Stimulated activated CD4-positive, alpha-beta T cell treated with anti-CD3 and anti-CD28 coated beads, Interleukin-4, amount 100 ng/mL, for 24 hours (primary cell): Measurements from ENCODE around the gene HTD2.
A peak's percentile ranks its signal among the peaks of the same experiment; 100 is the strongest.
"Not testable (repeated sequence)": the region's sequence is repeated elsewhere in the genome, so short reads cannot be mapped to it uniquely, and the experiment has no call there.

Experiments used
- DNase-seq: peaks from one replicate; pipeline ENCODE4 v3.0.0-alpha.2; 2020

HTD2 gene

GRCh38 chr3:58305882-58306711, at the start of gene HTD2, which contains the start of gene RPP14:
Gene HTD2, plus strand, starts transcription at chr3:58306520. Its CDS starts 11,094 bp downstream, at chr3:58317614.
Gene RPP14, plus strand, starts transcription at chr3:58306245. Its CDS starts 4,085 bp downstream, at chr3:58310330.
- DNase-seq, result peak; percentile 99

DNA sequence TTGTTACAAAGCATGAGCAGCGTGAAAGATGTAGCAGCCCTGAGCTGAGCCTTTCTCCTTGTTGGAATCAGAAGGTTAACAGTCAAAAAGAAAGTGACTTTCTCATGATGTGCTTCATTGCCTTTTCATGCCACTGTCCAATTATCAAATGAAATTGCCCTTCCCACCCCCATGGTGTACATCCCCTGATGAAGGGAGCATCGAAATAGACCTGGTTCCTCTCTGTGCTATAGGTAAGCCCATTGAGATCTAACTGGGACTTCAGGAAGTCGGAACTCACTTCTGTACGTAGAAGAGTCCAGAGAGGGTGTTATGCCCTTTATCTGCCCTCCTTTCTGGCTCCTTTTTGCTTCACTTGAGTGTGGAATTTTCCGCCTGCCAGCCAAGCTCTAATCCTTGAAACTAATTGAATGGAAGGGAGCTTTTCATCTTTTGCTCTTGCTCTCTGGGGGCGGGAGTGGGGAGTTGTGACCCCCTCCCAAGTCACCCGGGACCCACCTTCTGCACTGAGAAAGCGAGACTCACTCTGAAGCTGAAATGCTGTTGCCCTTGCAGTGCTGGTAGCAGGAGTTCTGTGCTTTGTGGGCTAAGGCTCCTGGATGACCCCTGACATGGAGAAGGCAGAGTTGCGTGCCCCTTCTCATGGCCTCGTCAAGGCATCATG, 47.8 kb upstream of the HTD2 start:
- DNase-seq, result no peak

- no peak for DNase-seq
Measured at GRCh38 chr3:58260261-58260731, 46.0 kb upstream of the HTD2 start.

DNA sequence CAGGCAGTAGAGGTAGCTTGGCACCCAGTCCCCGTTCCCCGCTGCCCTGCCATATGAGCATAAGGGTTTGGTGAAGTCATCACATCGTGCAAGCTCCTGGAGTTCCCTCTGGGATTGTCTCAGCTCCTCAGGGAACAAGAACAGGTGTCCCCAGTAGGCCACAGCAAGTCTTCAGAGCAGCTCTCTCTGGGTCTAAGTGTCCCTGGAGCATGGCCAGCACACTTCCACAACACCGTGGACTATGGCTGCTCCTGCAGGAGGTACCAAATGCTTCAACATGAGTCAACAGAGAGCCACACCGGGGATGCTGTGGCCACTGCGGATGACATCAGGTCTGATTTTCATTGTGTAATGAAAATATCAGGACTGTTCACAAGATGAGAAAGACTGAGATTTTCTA, 45.6 kb upstream of the HTD2 start:
- DNase-seq, result no peak

DNA sequence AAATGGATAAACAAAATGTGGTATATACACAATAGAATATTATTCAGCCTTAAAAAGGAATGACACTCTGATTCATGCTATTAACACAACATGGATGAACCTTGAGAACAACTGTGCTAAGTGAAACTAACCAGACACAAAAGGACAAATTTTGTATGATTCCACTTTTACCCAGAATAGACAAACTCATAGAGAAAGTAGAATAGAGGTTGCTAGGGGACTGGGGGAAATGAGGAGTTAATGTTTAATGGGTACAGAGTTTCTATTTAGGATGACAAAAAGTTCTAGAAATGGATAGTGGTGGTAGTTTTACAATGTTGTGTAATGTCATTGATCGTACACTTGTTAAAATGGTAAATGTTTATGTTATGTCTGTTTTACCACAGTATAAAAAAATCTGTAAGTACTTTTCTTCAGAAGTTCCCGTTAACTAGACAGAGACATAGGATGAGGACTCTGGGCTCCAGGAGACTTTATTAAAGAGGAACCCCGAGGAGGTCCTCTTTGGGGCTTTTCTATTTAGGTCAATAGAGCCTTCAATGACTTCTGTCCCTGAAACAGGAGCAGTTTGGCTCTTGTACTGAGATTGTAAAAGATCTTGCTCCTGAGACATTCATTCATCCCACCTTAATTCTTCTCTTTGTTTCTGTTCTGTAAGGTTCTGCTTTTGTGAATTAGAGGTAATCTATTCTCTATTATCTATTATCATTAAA, 44.2 kb upstream of the HTD2 start:
- DNase-seq, result no peak

GRCh38 chr3:58266577-58266976, 39.7 kb upstream of the HTD2 start:
- no peak for DNase-seq

DNA sequence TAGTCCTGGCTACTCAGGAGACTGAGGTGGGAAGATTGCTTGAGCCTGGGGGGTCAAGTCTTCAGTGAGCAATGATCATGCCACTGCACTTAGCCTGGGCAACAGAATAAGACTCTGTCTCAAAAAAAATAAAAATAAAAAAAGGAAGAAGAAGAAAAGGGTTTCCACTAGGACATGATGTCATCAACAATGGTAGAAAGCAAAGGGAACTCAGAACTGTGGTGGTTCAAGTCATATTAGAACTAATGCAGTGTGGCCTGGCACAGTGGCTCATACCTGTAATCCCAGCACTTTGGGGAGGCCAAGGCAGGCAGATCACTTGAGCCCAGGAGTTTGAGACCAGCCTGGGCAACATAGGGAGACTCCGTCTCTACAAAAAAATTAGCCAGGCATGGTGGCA, 38.8 kb upstream of the HTD2 start:
- not testable (repeated sequence) for DNase-seq

DNA sequence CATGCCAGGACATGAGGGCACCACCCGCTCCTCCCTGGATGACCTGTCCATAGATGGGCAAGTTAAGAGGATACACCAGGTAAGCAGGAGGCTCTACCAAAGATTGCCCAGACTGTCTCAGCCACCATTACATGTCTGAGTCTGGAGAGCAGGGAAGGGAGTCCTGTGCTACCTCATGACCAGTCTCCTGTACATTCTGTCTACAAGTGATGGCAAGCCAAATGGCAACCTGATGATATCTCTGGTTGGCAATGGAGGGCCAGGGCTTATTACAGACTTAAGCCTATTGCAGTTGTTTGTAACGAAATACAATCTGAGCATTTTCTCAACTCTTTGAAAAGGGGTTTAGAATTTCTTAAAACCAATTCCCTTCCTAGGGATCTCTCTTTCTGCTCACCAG, 37.0 kb upstream of the HTD2 start:
- no peak for DNase-seq

DNA sequence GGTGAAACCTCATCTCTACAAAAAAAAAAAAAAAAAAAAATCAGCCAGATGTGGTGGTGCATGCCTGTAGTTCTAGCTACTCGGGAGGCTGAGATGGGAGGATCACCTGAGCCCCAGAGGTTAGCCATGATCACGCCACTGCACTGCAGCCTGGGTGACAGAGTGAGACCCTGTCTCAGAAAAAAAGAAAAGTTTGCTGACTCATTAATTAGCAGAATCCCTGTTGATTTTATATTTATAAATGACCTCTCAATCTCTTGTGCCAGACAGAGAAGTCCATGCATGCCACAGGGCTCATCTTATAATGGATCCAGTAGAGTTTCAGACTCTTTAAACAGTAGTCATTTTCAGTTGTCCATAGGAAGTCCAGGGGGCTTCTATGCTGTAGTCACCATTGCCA, 35.8 kb upstream of the HTD2 start:
- DNase-seq, result no peak

GRCh38 chr3:58271901-58272501, 34.3 kb upstream of the HTD2 start:
- no peak for DNase-seq

GRCh38 chr3:58272891-58273290, 33.4 kb upstream of the HTD2 start:
- no peak for DNase-seq

DNA sequence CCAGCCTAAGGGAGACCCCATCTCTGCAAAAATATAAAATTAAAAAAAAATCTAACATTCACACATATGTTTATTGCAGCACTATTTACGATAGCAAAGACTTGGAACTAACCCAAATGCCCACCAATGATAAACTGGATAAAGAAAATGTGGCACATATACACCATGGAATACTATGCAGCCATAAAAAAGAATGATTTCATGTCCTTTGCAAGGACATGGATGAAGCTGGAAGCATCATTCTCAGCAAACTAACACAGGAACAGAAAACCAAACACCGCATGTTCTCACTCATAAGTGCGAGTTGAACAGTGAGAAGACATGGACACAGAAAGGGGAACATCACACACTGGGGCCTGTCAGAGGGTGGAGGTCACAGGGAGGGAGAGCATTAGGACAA, 33.0 kb upstream of the HTD2 start:
- not testable (repeated sequence) for DNase-seq

- DNase-seq, result no peak
Measured at GRCh38 chr3:58274027-58274614, 32.2 kb upstream of the HTD2 start.

DNA sequence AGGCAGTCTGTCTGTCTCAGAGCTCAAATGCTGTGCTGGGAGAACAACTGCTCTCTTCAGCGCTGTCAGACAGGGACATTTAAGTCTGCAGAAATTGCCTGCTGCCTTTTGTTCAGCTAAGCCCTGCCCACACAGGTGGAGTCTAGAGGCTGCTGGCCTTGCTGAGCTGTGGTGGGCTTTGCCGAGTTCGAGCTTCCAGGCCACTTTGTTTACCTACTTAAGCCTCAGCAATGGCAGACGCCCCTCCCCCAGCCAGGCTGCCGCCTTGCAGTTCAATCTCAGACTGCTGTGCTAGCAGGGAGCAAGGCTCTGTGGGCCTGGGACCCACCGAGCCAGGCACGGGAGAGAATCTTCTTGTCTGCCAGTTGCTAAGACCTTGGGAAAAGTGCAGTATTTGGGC, 25.3 kb upstream of the HTD2 start:
- no peak for DNase-seq

GRCh38 chr3:58285334-58285733, 21.0 kb upstream of the HTD2 start:
- DNase-seq, result no peak

- DNase-seq, result no peak
Measured at GRCh38 chr3:58287354-58287753, 19.0 kb upstream of the HTD2 start.

GRCh38 chr3:58288011-58288728, 18.1 kb upstream of the HTD2 start:
- no peak for DNase-seq

DNA sequence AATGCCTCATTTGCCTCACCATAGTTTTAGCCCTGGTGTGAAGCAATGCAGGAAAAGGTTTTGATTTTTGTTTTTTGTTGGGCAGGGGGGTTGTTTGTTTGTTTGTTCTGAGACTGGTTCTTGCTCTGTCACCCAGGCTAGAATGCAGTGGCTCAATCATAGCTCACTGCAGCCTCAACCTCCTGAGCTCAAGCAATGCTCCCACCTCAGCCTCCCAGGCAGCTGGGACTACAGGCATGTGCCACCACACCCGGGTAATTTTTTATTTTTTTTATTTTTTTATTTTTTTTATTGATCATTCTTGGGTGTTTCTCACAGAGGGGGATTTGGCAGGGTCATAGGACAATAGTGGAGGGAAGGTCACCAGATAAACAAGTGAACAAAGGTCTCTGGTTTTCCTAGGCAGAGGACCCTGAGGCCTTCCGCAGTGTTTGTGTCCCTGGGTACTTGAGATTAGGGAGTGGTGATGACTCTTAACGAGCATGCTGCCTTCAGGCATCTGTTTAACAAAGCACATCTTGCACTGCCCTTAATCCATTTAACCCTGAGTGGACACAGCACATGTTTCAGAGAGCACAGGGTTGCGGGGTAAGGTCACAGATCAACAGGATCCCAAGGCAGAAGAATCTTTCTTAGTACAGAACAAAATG, 17.2 kb upstream of the HTD2 start:
- not testable (repeated sequence) for DNase-seq

DNA sequence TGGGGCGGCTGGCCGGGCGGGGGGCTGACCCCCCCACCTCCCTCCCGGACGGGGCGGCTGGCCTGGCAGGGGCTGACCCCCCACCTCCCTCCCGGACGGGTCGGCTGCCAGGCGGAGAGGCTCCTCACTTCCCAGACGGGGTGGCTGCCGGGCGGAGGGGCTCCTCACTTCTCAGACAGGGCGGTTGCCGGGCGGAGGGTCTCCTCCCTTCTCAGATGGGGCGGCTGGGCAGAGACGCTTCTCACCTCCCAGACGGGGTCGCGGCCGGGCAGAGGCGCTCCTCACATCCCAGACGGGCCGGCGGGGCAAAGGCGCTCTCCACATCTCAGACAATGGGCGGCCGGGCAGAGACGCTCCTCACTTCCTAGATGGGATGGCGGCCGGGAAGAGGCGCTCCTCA, 15.9 kb upstream of the HTD2 start:
- DNase-seq, result not testable (repeated sequence)

DNA sequence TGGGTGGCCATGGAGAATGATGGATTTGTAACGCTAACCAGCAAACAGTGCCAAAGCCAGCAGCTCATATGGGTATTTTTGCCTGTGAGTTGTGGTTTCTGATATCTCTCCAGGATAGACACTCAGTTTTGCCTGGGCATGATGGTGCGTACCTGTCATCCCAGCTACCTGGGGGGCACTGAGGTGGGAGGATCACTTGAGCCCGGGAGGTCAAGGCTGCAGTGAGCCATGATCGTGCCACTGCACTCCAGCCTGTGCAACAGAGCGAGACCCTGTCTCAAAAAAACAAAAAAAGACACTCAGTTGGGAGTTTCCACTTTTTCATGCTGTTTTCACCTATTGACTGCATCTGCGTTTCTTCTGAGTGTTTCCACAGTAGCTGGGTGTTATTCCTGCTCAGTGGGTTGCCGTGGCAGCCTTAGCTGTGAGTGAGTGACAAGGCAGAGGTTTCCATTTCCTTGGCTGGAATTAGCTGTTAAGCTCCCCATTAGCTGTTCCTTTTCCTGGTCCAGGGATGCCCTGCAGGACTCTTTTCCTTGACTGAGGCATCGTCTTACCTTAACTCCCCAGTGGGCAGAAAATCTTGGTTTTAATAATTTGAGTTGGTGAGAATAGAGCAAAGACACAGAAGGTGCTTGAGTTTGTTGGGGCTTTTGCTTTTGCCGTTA, 14.5 kb upstream of the HTD2 start:
- no peak for DNase-seq

- no peak for DNase-seq
Measured at GRCh38 chr3:58292866-58293265, 13.5 kb upstream of the HTD2 start.
